Kasumi-1 (cell line): ENCODE results near the gene PROK1.

ENCODE experiments used
- DNase-seq, 2 experiments: peaks; one replicate each; lab custom pipeline; 2025; lab: John Stamatoyannopoulos, UW

Gene PROK1

DNA sequence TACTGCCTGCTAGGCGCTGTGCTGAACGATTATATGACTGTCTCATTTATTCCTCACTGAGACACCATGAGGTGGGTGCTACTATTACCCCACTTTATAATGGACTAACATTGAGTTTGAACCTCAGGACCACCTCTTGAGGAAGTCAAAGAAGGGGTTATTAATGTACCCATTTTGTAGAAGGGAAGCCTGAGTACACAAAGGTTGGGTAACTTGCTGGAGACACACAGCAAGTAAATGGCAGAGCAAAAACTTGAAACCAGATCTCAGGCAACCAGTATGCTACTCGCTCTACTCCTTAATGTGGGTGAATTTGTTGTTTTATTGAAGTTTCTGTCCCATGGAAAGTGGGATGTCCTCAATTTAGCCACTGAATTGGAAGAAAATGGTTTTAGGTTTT is 37.9 kb downstream of the PROK1 start:
- no peak for DNase-seq

- no peak for DNase-seq
Measured at GRCh38 chr1:110489406-110489805, 38.5 kb downstream of the PROK1 start.

DNA sequence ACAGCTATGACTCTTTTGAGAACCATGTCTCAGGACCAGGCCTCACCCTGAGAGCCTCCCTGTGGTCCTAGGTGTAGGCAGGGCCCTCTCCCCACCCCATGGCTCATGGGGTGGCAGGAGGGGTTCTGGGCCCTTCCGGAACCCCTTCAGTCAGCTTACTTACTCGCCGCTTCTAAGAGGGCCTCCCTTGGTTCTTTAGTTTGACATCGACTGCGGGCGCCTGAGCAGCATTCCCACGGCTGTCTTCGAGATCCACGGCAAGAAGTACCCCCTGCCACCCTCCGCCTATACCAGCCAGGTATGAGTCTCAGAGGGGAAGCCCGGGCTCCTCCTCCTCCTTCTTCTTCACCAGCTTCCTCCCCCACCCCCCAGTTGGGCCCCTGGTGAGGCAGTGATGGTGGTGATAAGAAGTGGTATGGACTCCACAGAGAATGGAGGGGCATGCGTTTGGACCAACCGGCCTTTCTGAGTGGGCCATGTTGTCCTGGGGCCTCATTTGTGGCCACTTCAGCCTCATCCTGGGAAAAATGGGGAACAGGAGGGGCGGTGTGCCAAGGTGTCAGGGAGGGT is 39.1 kb downstream of the PROK1 start:
- no peak for DNase-seq

GRCh38 chr1:110490791-110491451 is 40.0 kb downstream of the PROK1 start:
- DNase-seq = no peak

DNA sequence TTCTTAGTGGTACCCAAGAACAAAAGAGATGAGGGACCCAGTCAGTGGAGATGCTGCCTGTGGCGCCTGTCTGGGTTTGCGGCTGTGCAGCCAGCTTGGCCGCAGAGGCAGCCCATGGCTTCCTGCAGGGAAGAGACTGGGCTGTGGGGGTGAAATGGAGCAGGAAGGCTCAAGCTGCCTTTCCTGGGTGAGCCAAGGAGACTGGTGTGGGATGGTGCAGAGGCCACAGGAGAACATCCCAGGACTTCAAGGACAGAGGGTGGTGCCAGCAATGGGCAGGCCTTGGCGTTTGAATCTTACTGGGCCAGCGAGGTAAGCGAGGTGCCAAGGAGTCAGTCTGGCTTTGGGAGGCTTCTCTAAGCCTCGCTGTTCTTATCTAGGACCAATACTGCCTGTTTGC is 41.6 kb downstream of the PROK1 start:
- DNase-seq = no peak

DNA sequence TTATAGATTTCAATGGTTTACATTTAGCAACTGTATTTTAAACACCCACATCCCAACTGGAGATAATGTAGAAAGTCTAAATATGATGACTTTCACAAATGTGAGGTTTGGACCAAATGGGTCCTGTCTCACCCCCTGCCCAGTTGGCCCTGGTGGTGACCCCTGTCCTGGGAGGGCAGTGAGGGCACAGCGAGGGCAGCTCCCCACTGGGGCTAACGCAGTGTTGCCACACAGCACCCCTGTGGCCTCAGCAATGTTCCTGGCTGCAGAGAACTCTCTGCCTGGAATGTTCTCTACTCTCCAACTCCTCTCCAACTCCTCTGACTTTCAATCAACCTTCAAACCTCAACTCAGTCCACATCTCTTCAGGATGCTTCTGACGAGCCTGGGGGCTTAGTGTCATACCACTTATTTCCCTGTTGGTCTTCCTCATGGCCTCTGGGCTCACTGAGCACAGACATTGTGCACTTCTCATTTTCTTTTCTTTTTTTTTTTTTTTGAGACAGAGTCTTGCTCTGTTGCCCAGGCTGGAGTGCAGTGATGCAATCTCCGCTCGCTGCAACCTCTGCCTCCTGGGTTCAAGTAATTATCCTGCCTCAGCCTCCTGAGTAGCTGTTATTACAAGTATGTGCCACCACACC is 42.2 kb downstream of the PROK1 start:
- no peak for DNase-seq

GRCh38 chr1:110494036-110494435 is 43.1 kb downstream of the PROK1 start:
- no peak for DNase-seq

DNA sequence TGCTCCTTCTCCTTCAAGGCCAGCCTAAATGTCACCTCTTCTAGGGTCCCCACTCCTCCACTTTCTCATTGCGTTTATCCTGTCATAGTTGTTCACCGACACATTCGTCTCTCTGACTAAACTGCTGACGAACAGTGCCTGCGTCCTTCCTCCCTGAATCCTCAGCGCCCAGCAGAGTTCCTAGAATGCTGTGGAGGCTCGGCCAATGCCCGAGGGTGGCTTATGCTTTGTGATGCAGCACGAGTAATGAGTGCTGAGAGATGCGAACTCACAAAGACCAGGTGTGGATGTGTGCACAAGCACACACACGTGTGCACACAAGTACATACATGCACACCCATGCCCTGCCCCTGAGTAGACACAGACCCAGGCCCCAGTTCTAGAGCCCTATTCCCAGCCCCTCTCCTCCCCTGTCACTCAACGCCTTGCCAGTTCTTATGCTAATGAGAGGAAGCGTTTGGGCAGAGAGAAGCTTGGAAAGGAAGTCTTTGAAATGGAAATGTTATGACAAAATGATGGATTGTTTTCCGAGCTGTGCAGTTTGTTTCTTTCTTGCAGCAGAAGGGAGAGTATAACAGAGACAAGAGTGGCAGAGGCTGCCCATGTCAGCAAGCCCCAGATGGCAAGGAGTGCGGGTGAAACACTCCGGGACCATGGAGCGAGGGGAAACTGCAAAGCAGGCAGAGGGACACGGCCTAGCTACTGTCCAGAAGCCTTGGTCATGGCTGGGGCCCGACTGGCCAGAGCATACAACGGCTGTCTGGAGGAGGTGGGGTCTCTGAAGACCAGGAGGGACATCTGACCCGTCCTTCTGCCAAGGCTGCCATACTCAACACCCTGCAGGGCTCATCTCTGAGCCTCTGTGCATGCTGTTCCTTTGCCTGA is 43.8 kb downstream of the PROK1 start:
- no peak for DNase-seq

- DNase-seq = peak; percentile 77 to 80
Measured at GRCh38 chr1:110495926-110496600, 45.1 kb downstream of the PROK1 start.

DNA sequence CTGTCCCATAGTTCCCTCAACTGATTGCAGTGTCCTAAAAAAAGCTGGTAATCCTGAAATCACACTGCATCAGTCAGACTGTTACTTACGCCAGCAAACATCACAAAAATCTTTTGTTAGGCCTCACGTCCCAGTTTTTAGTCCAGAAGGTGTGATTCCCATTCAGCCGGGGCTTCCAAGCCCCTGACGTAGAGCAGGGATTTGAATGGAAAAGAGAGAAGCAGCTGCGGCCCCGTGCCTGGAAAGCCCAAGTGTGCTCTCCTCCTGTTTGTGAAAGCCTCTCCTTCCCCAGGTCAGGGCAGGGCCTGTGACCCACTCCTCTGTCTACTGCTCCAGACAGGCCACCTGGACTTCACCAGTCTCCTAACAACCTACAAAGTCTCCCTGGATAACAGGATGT is 47.3 kb downstream of the PROK1 start:
- DNase-seq = no peak

- no peak for DNase-seq
Measured at GRCh38 chr1:110501488-110502132, 50.7 kb downstream of the PROK1 start.

GRCh38 chr1:110502402-110503151 is 51.6 kb downstream of the PROK1 start:
- DNase-seq = peak; percentile 60 to 76

DNA sequence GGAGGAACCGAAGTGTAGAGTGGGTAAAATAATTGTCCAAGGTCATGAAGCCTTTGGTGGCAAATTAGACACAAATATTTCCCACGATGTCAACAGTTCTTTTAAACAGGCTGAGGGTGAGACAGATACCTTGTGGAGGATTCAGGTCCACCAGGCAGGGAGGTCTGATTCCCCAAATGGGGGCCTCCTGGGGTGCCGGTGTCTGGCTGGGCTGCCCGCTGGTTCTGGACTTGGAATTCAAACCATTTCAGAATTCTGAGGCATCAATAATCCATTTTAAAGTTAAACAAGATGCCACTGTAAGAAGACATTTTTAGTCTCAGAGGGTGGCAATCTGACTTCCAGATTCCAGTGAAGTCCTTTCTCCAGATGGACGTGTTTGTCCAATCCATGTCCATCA is 52.5 kb downstream of the PROK1 start:
- DNase-seq = no peak

DNA sequence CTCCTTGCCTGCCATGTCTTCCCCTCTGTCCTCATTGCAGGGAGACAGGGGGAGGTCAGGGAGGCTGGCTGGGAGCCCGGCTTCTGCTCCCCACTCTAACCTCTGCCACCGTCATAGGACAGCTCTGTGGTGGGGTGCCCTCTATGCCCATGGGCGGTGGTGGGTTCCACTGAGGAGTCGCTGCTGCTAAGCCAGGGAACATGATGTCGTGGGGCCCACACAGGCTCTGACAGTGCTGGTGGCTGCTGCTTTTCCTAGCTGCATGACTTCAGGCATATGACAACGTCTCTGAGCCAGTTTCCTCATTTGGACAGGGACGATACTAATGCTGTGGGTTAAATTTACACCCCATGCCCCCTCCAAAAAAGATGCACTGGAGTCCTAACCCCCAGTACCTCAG is 53.3 kb downstream of the PROK1 start:
- no peak for DNase-seq

DNA sequence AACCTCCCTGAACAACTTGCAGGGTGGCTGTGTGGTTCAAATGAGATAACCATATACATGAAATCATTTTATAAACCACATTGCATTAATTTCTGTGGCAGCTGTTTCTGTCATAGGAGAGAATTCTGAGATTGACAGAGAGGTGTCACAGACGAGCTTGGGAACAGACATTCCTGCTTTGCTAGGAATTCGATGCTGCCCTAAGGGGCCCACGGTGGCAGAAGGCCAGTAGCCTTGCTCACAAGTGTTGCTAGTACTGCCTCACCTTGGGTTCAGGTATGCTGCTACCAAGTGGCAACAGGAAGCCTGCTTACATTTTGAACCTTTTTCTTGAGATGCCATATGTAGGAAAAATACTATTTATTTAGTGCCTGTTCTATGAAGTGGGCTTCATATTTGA is 54.6 kb downstream of the PROK1 start:
- DNase-seq = no peak

DNA sequence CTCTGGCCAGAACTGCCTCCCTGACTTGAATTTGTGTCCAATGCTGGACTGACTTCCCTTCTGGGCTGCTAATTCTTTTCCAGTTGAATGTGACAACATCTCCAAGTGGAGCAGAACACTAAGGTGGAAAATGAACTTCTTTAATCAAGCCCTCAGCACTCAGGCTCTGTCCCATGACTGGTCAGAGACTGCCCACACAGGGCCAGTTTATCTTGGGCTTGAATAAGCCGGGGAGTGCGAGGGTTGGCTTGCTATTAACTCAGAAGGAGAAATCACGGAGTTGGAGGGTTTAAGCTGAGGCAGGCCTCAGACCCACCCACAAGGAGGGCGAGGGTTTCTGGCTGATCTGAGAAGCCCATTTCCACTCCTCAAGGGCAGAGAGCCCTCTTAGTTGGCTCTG is 55.6 kb downstream of the PROK1 start:
- DNase-seq = no peak
